Lower lobe of right lung (tissue), 2 donors: Measurements from ENCODE around the gene CDCA7. TPM values are rescaled to one million over a fixed set of nuclear protein-coding genes. Genes with fewer than 3 reads are reported as not detected.

ENCODE experiments used
- ATAC-seq, 2 donors: fragments of 200-7000 bp; cut with Tn5 transposase; one replicate each; pipeline ENCODE4 v1.9.1; 2020 to 2022; ENCODE audit warnings: mild to moderate bottlenecking in 2 of 2, moderate library complexity in 2 of 2
- DNase-seq: peaks from one replicate; pipeline ENCODE4 v3.0.0-alpha.2; 2020
- H3K27ac ChIP-seq: fragments of 200-600 bp; one replicate; pipeline ENCODE4 v1.8.0; 2022
- H3K27me3 ChIP-seq: fragments of 200-600 bp; one replicate; pipeline ENCODE4 v1.8.0; 2022; ENCODE audit warnings: low read depth
- H3K36me3 ChIP-seq: fragments of 200-600 bp; one replicate; pipeline ENCODE4 v1.8.0; 2022; ENCODE audit warnings: mild to moderate bottlenecking
- H3K4me1 ChIP-seq: fragments of 200-600 bp; one replicate; pipeline ENCODE4 v1.8.0; 2022
- H3K4me3 ChIP-seq: fragments of 200-600 bp; one replicate; pipeline ENCODE4 v1.8.0; 2022; ENCODE audit warnings: mild to moderate bottlenecking
- H3K9me3 ChIP-seq: fragments of 200-600 bp; one replicate; pipeline ENCODE4 v1.8.0; 2022
- intact Hi-C: fragments of 100-400 bp; cut with DNase I; formaldehyde crosslinking; loops from one replicate; pipeline ENCODE4 v1.11.0; 2022
- total RNA-seq: library from RNA; stranded (reverse); fragmentation: NEBNext Ultra II Directional; extraction: Animal tissue kit (Norgen Biotek cat#: 25700); gene quantifications from one replicate; pipeline ENCODE4 v1.2.1, GENCODE V29; 2021
- TF ChIP-seq, protein P1 (sequence below): fragments of 200-600 bp; IDR thresholded peaks from one replicate; pipeline ENCODE4 v1.8.0; 2022; ENCODE audit warnings: antibody characterized with exemption, mild to moderate bottlenecking
- donor health status: DM: no; HTN: yes; CAD: no; lungs with severe emphysema.

CDCA7 gene
- total RNA-seq, 1 donor from 2014 or later: 0.89 TPM

- H3K27ac ChIP-seq: no peak overlapping the region
- TF ChIP-seq, protein P1, sequence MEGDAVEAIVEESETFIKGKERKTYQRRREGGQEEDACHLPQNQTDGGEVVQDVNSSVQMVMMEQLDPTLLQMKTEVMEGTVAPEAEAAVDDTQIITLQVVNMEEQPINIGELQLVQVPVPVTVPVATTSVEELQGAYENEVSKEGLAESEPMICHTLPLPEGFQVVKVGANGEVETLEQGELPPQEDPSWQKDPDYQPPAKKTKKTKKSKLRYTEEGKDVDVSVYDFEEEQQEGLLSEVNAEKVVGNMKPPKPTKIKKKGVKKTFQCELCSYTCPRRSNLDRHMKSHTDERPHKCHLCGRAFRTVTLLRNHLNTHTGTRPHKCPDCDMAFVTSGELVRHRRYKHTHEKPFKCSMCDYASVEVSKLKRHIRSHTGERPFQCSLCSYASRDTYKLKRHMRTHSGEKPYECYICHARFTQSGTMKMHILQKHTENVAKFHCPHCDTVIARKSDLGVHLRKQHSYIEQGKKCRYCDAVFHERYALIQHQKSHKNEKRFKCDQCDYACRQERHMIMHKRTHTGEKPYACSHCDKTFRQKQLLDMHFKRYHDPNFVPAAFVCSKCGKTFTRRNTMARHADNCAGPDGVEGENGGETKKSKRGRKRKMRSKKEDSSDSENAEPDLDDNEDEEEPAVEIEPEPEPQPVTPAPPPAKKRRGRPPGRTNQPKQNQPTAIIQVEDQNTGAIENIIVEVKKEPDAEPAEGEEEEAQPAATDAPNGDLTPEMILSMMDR: no peak
Observed at GRCh38 chr2:173354073-173354581, 545 bp upstream of the CDCA7 start.

GRCh38 chr2:173355132-173355865, 627 bp downstream of the CDCA7 start:
- ATAC-seq: peak; percentile 73 to 78
- H3K27me3 ChIP-seq: peaks cover 60% of the 10 kb centered on the region
- TF ChIP-seq, protein P1: no peak
- peaks cover 25% of the 10 kb centered on the region for H3K4me1 ChIP-seq
- DNase-seq: peak; percentile 61
- intact Hi-C loops: no loop called here
- H3K4me3 ChIP-seq: peak overlapping the region; percentile 60
- no peaks in the 10 kb centered on the region for H3K9me3 ChIP-seq
- H3K36me3 ChIP-seq: no peaks in the 10 kb centered on the region
- H3K27ac ChIP-seq: no peak overlapping the region

More at GRCh38 chr2:173354073-173354581, 545 bp upstream of the CDCA7 start:
- Histone ChIP-seq H3K4me3 (peak overlapping the region; percentile 60), H3K4me1 (peaks cover 25% of the 10 kb centered on the region), H3K9me3 (no peaks in the 10 kb centered on the region), H3K27me3 (peaks cover 60% of the 10 kb centered on the region), H3K36me3 (no peaks in the 10 kb centered on the region)
- DNase-seq (no peak), ATAC-seq (no peak)
- intact Hi-C loops: no loop called here

GRCh38 chr2:173355866-173356508, 1.3 kb downstream of the CDCA7 start:
- peak overlapping the region; percentile 60 for H3K4me3 ChIP-seq
- H3K4me1 ChIP-seq: peaks cover 25% of the 10 kb centered on the region
- no peaks in the 10 kb centered on the region for H3K36me3 ChIP-seq
- peaks cover 60% of the 10 kb centered on the region for H3K27me3 ChIP-seq
- H3K27ac ChIP-seq: no peak overlapping the region
- no peaks in the 10 kb centered on the region for H3K9me3 ChIP-seq
- ATAC-seq (no peak), DNase-seq (no peak)
- TF ChIP-seq, protein P1: no peak
- intact Hi-C loops: no loop called here

DNA sequence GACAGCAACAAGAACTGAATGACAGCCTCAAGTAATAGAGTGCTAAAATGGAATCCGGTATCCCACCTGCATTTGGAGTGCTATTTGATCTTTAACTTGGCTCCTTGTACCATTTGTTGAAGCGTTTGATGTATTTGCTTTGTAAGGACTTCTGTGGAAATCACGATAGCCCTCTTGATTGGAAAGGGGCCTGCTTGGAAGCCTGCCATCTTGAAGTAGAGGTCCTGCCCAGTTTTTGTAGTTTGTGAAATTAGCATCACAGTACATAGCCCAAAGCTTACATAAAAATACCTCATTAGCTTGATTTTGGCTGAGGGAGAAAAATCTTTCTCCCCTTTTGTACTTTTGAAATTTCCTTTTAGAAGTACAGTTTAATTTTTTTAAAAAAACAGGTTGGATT, 2.7 kb downstream of the CDCA7 start:
- H3K27ac ChIP-seq: no peak overlapping the region
- ATAC-seq (no peak), DNase-seq (no peak)
- H3K4me1 ChIP-seq: peaks cover 25% of the 10 kb centered on the region
- intact Hi-C loops: no loop called here
- no peak overlapping the region for H3K4me3 ChIP-seq
- no peaks in the 10 kb centered on the region for H3K36me3 ChIP-seq
- H3K9me3 ChIP-seq: no peaks in the 10 kb centered on the region
- TF ChIP-seq, protein P1: no peak
- peaks cover 55% of the 10 kb centered on the region for H3K27me3 ChIP-seq

- DNase-seq (no peak), ATAC-seq (no peak)
- H3K4me3 ChIP-seq: no peak overlapping the region
- no peaks in the 10 kb centered on the region for H3K9me3 ChIP-seq
- peaks cover 42% of the 10 kb centered on the region for H3K27me3 ChIP-seq
- H3K4me1 ChIP-seq: peaks cover 25% of the 10 kb centered on the region
- TF ChIP-seq, protein P1: no peak
- intact Hi-C loops: no loop called here
- H3K36me3 ChIP-seq: no peaks in the 10 kb centered on the region
- no peak overlapping the region for H3K27ac ChIP-seq
Observed at GRCh38 chr2:173358616-173359015, 3.9 kb downstream of the CDCA7 start.
